Heart right ventricle (tissue), 16 donors: ENCODE measurements around the gene CRY1. TPM values are rescaled to one million over a fixed set of nuclear protein-coding genes. Genes with fewer than 3 reads are reported as not detected.
A peak's percentile ranks its signal among the peaks of the same experiment; 100 is the strongest.
"Not testable (repeated sequence)": the region's sequence is repeated elsewhere in the genome, so short reads cannot be mapped to it uniquely, and the experiment has no call there.

Experiments used
- ATAC-seq, 8 donors: fragments of 200-7000 bp; cut with Tn5 transposase; one replicate each; pipeline ENCODE4 v1.9.1; 2020; ENCODE audit warnings: mild to moderate bottlenecking in 8 of 8, moderate library complexity in 8 of 8, moderate number of reproducible peaks in 1 of 8
- DNase-seq, 2 donors: peaks; one replicate each; pipeline ENCODE4 v3.0.0-alpha.2; 2020
- H3K27ac ChIP-seq, 10 donors: fragments of 200-600 bp; sonication (generic) in 2 of 10; one replicate each; pipeline versions ENCODE4 v1.5.0 to v1.8.0; 2020 to 2022; ENCODE audit warnings: mild to moderate bottlenecking in 3 of 10
- H3K27me3 ChIP-seq, 7 donors: fragments of 200-600 bp; one replicate each; pipeline ENCODE4 v1.8.0; 2021 to 2022; ENCODE audit warnings: mild to moderate bottlenecking in 2 of 7
- H3K36me3 ChIP-seq, 9 donors: fragments of 200-600 bp; sonication (generic) in 1 of 9; one replicate each; pipeline versions ENCODE4 v1.5.0 to v1.8.0; 2020 to 2022; ENCODE audit warnings: mild to moderate bottlenecking in 2 of 9
- H3K4me1 ChIP-seq, 9 donors: fragments of 200-600 bp; sonication (generic) in 1 of 9; one replicate each; pipeline versions ENCODE4 v1.5.0 to v1.8.0; 2020 to 2022; ENCODE audit warnings: mild to moderate bottlenecking in 4 of 9
- H3K4me3 ChIP-seq, 10 donors: fragments of 200-600 bp; sonication (generic) in 2 of 10; one replicate each; pipeline versions ENCODE4 v1.5.0 to v1.8.0; 2020 to 2022; ENCODE audit warnings: mild to moderate bottlenecking in 7 of 10, moderate library complexity in 2 of 10
- H3K9me3 ChIP-seq, 11 donors: fragments of 200-600 bp in 10 of 11; sonication (generic) in 2 of 11; one replicate each; pipeline versions ENCODE4 v1.5.0 to v1.8.0; 2013 to 2022; ENCODE audit warnings: mild to moderate bottlenecking in 2 of 11, control low read depth in 1 of 11, moderate library complexity in 1 of 11
- WGBS, 2 donors: extraction: QIAGEN DNeasy Blood & Tissue Kit; methylation state at CpG; one replicate each; pipeline ENCODE4 v1.1.7; 2013; ENCODE audit warnings: inconsistent platforms in 1 of 2; 5-methylcytosine and 5-hydroxymethylcytosine counted together
- intact Hi-C, 10 donors: fragments of 100-400 bp; cut with DNase I; formaldehyde crosslinking; loops; one replicate each; pipeline versions ENCODE4 v1.11.1 to v1.14.2; 2022
- polyA plus RNA-seq, 2 donors: library from polyadenylated mRNA; stranded (reverse); fragments of 200-250 nt; gene quantifications; one replicate each; pipeline ENCODE4 v1.2.3, GENCODE V29; 2013
- total RNA-seq, 10 donors: library from RNA; stranded (reverse); fragmentation: NEBNext Ultra II Directional in 3 of 10; extraction: Animal tissue kit (Norgen Biotek cat#: 25700) in 3 of 10; gene quantifications; one replicate each; pipeline versions ENCODE4 v1.2.1 to v1.2.4, GENCODE V29; 2021 to 2023
- TF ChIP-seq, protein P1 (sequence below), 9 donors: fragments of 200-600 bp; sonication (generic) in 2 of 9; IDR thresholded peaks; one replicate each; pipeline versions ENCODE4 v1.5.0 to v1.8.0; 2021 to 2022; ENCODE audit warnings: antibody characterized with exemption in 9 of 9, mild to moderate bottlenecking in 5 of 9, moderate library complexity in 1 of 9
- donor health status: Arrhythmogenic right ventricular cardiomyopathy.
- donor health status: ischemic (EF 13 %, LVEDD 7.1; RV severe dilation, severe dysfunction).
- donor health status: healthy with polysubstance abuse.
- donor health status: DM: no; HTN: yes; CAD: no.
- donor health status: DM: no; HTN: no; CAD: no.
- donor health status: ischemic (EF 25% LVEDD 6.9; RV normal size, moderate dysfunction).
- donor health status: ischemic (EF 25% LVEDD 5.7; RV mildly dilated, moderate dysfunction).
- donor health status: healthy.
- donor health status: DM: yes; HTN: yes; CAD: no.
- donor health status: Ischemic cardiomyopathy.
- donor health status: ischemic (EF 35%, LVEDD 5.7; RV mildly dilated, moderate dysfunction).
- donor health status: nonischemic (EF 11% LVEDD 7.7; RV severe dilation, severe dysfunction).
- donor health status: DM: yes; HTN: yes; CAD: no.
- donor health status: PGD.
- donor health status: ischemic (EF 29% LVEDD 5.4; RV normal size, mild dysfunction).
- donor health status: nonischemic (EF 23%, LVEDD 6.1; RV moderate dilation, normal function).

CRY1 gene
- total and polyA plus RNA-seq, 12 donors: 5.1 to 18.7 (median 10.6) TPM

DNA sequence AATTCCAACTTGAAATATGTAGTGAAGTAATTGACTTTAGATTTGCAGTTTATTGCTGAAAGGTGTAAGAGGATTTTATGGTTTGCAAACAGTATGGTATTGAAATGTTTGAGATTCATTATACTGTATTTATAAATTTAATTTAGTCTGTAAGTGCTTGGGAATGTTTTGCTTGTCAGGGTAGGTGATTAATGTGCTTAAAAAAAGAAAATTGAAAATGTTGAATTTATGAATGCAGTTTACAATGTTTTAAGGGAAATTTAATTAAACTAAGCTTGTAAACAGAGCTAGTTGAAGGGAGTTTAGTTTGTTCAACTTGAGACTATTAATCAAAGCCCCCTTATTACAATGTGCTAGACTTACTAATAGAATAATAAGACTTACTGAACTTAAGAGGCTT, 18.0 kb upstream of the CRY1 start:
- H3K27ac ChIP-seq: no peak overlapping the region

DNA sequence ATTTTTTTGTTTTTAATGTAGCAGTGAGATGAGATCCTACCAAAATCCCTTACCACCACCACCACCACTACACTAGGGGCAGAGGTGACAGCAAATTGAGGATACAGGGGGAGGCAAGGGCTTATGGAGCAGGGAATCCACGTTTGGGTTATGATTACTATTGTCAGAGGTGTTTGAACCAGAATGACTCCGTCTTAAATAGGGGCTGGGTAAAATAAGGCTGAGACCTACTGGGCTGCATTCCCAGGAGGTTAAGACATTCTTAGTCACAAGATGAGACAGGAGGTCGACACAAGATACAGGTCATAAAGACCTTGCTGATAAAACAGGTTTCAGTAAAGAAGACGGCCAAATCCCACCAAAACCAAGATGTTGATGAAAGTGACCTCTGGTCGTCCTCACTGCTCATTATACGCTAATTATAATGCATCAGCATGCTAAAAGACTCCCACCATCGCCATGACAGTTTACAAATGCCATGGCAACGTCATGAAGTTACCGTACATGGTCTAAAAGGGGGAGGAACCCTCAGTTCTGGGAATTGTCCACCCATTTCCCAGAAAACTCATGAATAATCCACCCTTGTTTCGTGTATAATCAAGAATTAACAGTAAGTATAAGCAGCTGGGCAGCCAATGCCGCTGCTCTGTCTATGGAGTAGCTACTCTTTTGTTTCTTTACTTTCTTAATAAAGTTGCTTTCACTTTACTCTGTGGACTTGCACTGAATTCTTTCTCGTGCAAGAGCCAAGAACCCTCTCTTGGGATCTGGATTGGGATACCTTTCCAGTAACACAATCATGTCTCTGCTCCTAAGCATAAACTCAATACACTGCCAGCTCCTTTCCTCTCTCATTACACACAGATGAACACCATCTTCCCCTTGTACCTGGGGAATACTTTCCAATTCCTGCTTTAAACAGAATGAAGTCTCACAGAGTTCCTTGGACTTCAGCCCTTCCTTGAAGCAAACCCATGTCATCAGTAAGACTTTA, 16.7 kb upstream of the CRY1 start:
- DNase-seq: no peak
- Histone ChIP-seq H3K4me3 (peak overlapping the region in 3 of 10 donors; percentile 3 to 20 (median 15)), H3K36me3 (no peaks in the 10 kb centered on the region), H3K27ac (peak overlapping the region in 1 of 10 donors; percentile 51), H3K4me1 (peaks cover 0 to 10% (median 0%) of the 10 kb centered on the region in 9 donors), H3K9me3 (no peaks in the 10 kb centered on the region), H3K27me3 (peaks cover 0 to 8% (median 0%) of the 10 kb centered on the region in 7 donors)
- 70 to 75% methylated on average over 12 of the region's 12 CpGs for WGBS, 2 donors
- intact Hi-C loops: loop anchor here in 6 of 10 donors (5.0 to 10.0 kb wide), 2 partner anchors 723 to 725 kb away; no protein-coding TSS in a partner anchor
- TF ChIP-seq, protein P1, sequence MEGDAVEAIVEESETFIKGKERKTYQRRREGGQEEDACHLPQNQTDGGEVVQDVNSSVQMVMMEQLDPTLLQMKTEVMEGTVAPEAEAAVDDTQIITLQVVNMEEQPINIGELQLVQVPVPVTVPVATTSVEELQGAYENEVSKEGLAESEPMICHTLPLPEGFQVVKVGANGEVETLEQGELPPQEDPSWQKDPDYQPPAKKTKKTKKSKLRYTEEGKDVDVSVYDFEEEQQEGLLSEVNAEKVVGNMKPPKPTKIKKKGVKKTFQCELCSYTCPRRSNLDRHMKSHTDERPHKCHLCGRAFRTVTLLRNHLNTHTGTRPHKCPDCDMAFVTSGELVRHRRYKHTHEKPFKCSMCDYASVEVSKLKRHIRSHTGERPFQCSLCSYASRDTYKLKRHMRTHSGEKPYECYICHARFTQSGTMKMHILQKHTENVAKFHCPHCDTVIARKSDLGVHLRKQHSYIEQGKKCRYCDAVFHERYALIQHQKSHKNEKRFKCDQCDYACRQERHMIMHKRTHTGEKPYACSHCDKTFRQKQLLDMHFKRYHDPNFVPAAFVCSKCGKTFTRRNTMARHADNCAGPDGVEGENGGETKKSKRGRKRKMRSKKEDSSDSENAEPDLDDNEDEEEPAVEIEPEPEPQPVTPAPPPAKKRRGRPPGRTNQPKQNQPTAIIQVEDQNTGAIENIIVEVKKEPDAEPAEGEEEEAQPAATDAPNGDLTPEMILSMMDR (IDR thresholded peaks at IDR 0.05): no peak
- peak in 5 of 8 donors; percentile 14 to 49 (median 37) for ATAC-seq

More for the DNA sequence above, 18.0 kb upstream of the CRY1 start:
- peaks cover 0 to 10% (median 0%) of the 10 kb centered on the region in 9 donors for H3K4me1 ChIP-seq
- no peaks in the 10 kb centered on the region for H3K36me3 ChIP-seq
- ATAC-seq (no peak), DNase-seq (no peak)
- intact Hi-C loops: no loop called here
- TF ChIP-seq, protein P1 (IDR thresholded peaks at IDR 0.05): no peak
- H3K27me3 ChIP-seq: peaks cover 0 to 8% (median 0%) of the 10 kb centered on the region in 7 donors
- no peaks in the 10 kb centered on the region for H3K9me3 ChIP-seq
- H3K4me3 ChIP-seq: no peak overlapping the region

DNA sequence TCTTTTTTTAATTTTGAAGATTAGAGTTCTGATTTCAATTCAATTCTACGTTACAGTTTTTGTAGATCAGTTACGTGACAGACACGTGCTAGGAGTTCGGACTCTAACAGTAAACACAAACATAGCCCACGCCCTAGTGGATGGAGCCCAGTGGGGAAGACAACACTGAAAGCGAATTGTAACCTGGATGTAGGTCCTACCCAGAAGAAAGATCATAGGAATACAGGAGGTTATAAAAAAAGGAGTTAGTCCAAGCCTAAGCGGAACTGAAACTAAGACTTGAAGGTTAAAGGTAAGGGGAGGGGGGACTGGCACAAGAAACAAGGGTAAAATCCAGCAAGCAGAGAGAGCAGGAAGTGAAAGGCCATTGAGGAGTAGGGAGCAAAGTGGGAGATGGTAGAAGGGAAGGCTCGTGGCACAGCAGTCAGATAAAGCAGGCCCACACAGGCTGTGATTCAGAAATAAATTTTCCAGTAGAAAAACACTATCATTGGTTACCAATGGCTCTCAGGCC, 15.7 kb upstream of the CRY1 start:
- no peak for DNase-seq
- no peaks in the 10 kb centered on the region for H3K9me3 ChIP-seq
- WGBS, 2 donors: 87 to 88% methylated on average over 8 of the region's 8 CpGs
- no peak for ATAC-seq
- peaks cover 0 to 10% (median 0%) of the 10 kb centered on the region in 9 donors for H3K4me1 ChIP-seq
- H3K4me3 ChIP-seq: no peak overlapping the region
- H3K36me3 ChIP-seq: no peaks in the 10 kb centered on the region
- TF ChIP-seq, protein P1 (IDR thresholded peaks at IDR 0.05): no peak
- intact Hi-C loops: loop anchor here in 6 of 10 donors (5.0 to 10.0 kb wide), 2 partner anchors 722 to 724 kb away; no protein-coding TSS in a partner anchor
- H3K27ac ChIP-seq: no peak overlapping the region
- peaks cover 0 to 8% (median 0%) of the 10 kb centered on the region in 7 donors for H3K27me3 ChIP-seq

DNA sequence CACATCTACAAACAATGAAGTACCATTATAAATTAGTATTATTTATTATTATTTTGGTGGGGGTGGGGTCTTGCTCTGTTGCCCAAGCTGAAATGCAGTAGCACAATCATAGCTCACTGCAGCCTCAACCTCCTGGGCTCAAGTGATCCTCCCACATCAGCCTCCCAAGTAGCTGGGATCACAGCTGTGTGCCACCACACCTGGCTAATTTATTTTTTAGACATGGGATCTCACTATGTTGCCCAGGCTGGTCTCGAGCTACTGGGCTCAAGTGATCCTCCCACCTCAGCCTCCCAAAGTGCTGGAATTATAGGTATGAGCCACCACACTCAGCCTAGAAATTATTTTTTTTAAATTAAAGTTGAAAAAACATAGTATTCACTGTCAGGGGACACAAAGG, 15.0 kb upstream of the CRY1 start:
- H3K9me3 ChIP-seq, DNase-seq, H3K27me3 ChIP-seq, H3K36me3 ChIP-seq, H3K27ac ChIP-seq, ATAC-seq, H3K4me3 ChIP-seq: not testable (repeated sequence)
- H3K4me1 ChIP-seq: peaks cover 0 to 10% (median 0%) of the 10 kb centered on the region in 9 donors
- intact Hi-C loops: loop anchor here in 6 of 10 donors (5.0 to 10.0 kb wide), 2 partner anchors 721 to 724 kb away; no protein-coding TSS in a partner anchor
- 91 to 96% methylated on average over 1 of the region's 1 CpG for WGBS, 2 donors
